ENCODE results near the gene EEF1G.
"Not testable (repeated sequence)": the region's sequence is repeated elsewhere in the genome, so short reads cannot be mapped to it uniquely, and the experiment has no call there.

Gene EEF1G

DNA sequence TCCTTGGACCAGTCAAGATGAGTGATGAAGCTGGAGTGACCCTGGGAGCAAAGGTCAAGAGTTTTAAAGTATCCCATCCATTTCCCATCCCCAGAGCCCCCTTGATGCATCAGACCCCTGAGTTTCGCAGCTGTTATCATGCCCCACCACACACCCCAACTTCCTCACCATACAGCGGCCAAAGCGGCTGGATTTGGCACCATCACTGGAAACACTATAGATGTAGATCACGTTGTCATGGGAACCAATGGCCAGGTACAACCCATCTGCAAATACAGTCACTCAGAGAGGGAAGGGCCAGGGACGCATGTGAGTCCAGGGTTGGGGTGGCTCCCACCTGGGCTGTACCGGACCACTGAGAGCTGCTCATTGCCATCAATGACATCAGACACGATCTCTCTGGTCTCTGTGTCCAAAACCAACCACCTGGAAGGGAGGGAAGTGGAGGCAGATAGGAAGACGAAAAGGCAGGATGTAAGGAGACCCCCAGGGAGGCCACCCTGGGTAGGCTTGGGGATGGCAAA, 30.1 kb upstream of the EEF1G start:
- DNase-seq (ENCODE audit: low read depth, low spot score), result no peak

- DNase-seq (ENCODE audit: low read depth, low spot score), result no peak
Observed at GRCh38 chr11:62603072-62603408, 29.3 kb upstream of the EEF1G start.

- no peak for DNase-seq (ENCODE audit: low read depth, low spot score)
Observed at GRCh38 chr11:62602141-62603071, 28.7 kb upstream of the EEF1G start.

GRCh38 chr11:62601372-62602140, 27.9 kb upstream of the EEF1G start, which contains the start of gene MTA2:
Gene MTA2 (minus strand): TSS chr11:62601865. CDS start chr11:62601450, 415 bp downstream.
- peak; percentile 97 for DNase-seq (ENCODE audit: low read depth, low spot score)

GRCh38 chr11:62601122-62601371, 27.4 kb upstream of the EEF1G start:
- no peak for DNase-seq (ENCODE audit: low read depth, low spot score)

GRCh38 chr11:62600367-62601121, 26.9 kb upstream of the EEF1G start:
- DNase-seq (ENCODE audit: low read depth, low spot score), result no peak

GRCh38 chr11:62599901-62600300, 26.2 kb upstream of the EEF1G start:
- no peak for DNase-seq (ENCODE audit: low read depth, low spot score)

DNA sequence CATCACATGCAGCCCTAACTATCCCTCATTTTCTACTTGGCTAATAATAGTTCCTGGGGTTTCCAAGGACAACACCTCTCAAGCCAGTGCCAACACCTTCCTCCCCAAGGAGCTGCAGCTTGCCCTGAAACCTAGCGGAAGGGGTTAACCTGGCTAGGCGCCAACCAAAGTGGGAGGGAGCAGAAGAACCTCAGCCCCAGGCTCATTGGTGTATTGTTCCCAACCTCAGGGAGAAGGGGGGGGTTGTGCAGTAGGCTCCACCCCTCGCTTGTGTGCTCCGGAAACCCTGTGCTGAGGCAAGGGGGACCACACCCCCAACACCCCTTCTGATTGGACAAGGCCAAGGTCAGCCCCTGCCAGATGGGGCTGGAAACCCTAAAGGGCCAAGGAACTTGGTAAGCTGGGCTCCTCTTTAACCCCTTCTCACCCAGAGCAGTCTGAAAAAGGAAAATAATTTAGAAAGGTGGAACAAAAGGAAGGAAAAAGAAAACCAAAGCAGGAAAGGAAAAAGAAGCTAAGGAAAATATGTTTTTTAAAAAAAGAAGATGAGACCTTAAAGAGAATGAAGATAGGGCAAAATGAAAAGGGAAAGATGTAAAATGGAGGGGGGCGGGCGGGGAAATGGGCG, 25.5 kb upstream of the EEF1G start:
- DNase-seq (ENCODE audit: low read depth, low spot score), result peak; percentile 92

GRCh38 chr11:62595124-62595523, 21.4 kb upstream of the EEF1G start:
- DNase-seq (ENCODE audit: low read depth, low spot score), result no peak

DNA sequence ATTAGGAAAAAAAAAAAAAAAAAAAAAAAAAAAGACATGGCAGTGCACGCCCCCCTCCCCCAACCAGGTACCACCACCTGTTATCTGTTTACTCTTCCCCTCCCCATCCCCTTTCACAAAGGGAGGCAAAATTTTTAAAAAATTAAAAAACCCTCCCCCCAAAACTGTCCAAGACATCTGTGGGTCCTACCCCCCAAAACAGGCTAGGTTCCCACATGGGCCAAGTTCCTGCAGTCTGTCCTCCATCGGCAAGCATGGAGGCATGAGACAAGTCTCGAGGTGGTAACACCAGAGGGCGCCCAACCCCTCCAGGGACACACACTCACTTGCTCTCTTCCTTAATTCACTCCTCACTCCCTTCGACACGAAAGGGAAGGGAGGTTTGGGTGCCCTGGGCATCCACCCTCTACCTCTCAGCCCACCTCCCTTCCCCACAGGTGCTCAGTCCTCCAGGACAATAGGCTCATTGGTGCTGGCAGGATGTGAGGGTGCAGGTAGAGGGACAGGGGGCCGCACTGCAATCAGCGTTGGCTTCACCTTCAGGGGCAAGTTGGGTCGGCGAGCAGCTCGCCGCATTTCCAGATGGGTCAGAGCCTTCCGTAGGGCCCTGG, 19.8 kb upstream of the EEF1G start:
- DNase-seq (ENCODE audit: low read depth, low spot score), result no peak

GRCh38 chr11:62592989-62593421, 19.3 kb upstream of the EEF1G start:
- no peak for DNase-seq (ENCODE audit: low read depth, low spot score)

DNA sequence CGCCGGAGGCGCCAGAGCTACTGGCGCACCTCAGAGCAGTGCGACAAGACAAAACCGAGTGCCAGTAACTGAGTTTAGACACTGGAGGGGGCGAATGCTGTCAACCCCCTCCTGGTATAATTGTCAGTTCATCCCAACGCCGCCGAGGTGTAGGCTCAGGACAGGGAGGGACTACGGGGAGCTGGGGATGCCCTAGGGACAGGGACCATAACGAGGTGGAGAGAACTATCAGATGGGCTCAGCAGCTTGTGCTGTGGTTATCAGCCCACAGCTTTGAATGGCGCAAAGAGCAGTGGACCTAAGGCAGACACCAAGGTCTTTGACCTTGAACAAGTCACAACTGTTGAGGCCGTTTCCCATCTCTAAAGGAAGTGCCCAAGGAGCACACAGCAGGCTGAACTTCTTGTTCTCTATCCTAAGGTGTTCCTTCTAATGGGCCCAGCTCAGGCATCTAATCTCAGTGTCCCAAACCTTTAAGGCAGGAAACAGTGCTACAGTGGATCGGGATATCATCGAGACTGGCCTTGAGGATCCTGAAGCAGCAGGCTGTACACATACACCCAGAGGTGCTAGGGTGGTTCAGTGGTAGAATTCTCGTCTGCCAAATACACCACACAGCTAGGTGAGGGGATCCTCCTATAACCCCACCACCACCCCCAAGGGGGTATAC, 18.6 kb upstream of the EEF1G start:
- no peak for DNase-seq (ENCODE audit: low read depth, low spot score)

DNA sequence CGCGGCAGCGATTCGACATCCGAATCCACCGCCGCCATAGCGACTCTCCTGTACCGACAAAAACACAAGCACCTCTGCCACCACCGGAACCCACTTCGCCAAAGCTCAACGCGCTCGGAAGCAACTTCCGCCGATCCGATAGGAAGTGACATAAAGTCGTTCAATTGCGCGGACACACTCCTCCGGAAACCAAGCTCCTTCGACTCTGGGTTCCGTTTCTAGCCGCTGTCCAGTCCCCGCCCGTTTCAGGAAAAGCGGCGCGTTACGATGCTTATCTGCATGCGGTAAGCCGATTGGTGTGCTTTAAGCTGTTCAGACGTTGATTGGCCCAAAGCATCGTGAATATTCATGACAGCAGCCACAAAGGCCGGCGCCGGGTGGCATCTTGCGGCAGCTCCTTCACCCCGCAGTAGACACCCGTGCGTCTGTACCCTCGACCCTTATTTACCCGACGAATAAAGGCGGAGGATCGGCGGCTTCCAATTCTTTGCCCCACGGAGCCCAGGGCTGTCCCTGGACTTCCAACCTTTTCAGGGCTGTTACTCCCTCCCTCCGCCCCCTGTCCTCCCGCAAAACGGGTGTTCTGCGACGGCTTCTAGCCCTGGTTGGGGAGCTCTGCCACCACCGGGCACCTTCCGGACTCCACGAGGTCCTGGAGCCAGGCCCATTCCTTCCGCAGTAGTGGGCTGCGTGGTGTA, 17.9 kb upstream of the EEF1G start, which contains the start of gene TUT1:
Gene TUT1, minus strand, starts transcription at position 76 of the 698 bp plus-strand sequence. Its CDS starts 38 bp downstream, at position 38.
- peak; percentile 98 for DNase-seq (ENCODE audit: low read depth, low spot score)

- DNase-seq (ENCODE audit: low read depth, low spot score), result no peak
Observed at GRCh38 chr11:62588966-62589637, 15.4 kb upstream of the EEF1G start.

DNA sequence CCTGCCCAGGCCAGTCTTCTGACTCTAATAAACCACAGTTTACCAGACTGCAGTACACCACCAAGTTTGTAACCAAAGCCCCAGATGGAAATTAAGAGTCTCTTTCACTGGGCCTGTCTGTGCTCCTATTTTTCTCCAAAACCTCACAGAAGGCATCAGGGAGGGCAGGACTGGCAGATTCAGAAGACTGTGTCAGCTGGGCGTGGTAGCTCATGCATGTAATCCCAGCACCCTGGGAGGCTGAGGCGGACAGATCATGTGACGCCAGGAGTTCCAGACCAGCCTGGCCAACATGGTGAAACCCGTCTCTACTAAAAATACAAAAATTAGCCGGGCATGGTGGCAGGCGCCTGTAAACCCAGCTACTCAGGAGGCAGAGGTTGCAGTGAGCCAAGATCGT, 11.7 kb upstream of the EEF1G start:
- not testable (repeated sequence) for DNase-seq (ENCODE audit: low read depth, low spot score)

- DNase-seq (ENCODE audit: low read depth, low spot score), result not testable (repeated sequence)
Observed at GRCh38 chr11:62581735-62582134, 8.0 kb upstream of the EEF1G start.

GRCh38 chr11:62580959-62581715, 7.4 kb upstream of the EEF1G start:
- DNase-seq (ENCODE audit: low read depth, low spot score), result no peak

GRCh38 chr11:62579252-62579651, 5.6 kb upstream of the EEF1G start:
- DNase-seq (ENCODE audit: low read depth, low spot score), result no peak

All from brain pericyte (primary cell).